ENCODE measurements around the gene OR56A4.

OR56A4 gene

DNA sequence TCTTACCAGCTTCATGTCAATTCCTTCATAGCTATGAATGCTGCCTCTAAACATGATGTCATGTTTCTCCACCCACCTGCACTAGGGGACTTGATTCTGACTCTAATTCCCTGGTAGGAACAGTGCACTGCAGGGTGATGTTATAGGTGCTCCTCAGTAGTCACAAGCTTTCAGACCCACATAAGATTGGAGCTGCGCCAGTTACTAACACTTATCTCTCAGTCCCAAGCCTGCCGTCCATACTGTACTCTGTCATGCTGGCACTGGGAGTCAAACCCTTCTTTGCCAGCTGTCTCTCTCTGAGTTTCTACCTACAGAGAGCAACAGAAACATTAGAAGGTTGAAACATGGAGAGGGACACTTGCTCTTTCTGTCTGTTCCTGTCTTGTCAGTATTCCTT, 18.3 kb upstream of the OR56A4 start:
- no peak for DNase-seq (ENCODE audit: low read depth)

GRCh38 chr11:6022956-6023355, 16.2 kb upstream of the OR56A4 start:
- H3K4me3 ChIP-seq (ENCODE audit: control insufficient read depth, low read depth, low read length) = no peak overlapping the region
- DNase-seq (ENCODE audit: low read depth) = peak; percentile 50
- TF ChIP-seq, protein P1, sequence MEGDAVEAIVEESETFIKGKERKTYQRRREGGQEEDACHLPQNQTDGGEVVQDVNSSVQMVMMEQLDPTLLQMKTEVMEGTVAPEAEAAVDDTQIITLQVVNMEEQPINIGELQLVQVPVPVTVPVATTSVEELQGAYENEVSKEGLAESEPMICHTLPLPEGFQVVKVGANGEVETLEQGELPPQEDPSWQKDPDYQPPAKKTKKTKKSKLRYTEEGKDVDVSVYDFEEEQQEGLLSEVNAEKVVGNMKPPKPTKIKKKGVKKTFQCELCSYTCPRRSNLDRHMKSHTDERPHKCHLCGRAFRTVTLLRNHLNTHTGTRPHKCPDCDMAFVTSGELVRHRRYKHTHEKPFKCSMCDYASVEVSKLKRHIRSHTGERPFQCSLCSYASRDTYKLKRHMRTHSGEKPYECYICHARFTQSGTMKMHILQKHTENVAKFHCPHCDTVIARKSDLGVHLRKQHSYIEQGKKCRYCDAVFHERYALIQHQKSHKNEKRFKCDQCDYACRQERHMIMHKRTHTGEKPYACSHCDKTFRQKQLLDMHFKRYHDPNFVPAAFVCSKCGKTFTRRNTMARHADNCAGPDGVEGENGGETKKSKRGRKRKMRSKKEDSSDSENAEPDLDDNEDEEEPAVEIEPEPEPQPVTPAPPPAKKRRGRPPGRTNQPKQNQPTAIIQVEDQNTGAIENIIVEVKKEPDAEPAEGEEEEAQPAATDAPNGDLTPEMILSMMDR (conservative IDR thresholded peaks at IDR 0.05; ENCODE audit: control insufficient read depth, insufficient read depth, low read depth, low read length) = peak; percentile 49

More for the DNA sequence above, 18.3 kb upstream of the OR56A4 start:
- H3K4me3 ChIP-seq (ENCODE audit: control insufficient read depth, low read depth, low read length) = no peak overlapping the region
- TF ChIP-seq, protein P1 (conservative IDR thresholded peaks at IDR 0.05; ENCODE audit: control insufficient read depth, insufficient read depth, low read depth, low read length) = no peak

GRCh38 chr11:6013042-6013441, 6.3 kb upstream of the OR56A4 start:
- TF ChIP-seq, protein P1 (conservative IDR thresholded peaks at IDR 0.05; ENCODE audit: control insufficient read depth, insufficient read depth, low read depth, low read length) = no peak
- no peak for DNase-seq (ENCODE audit: low read depth)
- no peak overlapping the region for H3K4me3 ChIP-seq (ENCODE audit: control insufficient read depth, low read depth, low read length)

GRCh38 chr11:6012035-6012668, 5.4 kb upstream of the OR56A4 start:
- DNase-seq (ENCODE audit: low read depth) = no peak
- H3K4me3 ChIP-seq (ENCODE audit: control insufficient read depth, low read depth, low read length) = no peak overlapping the region
- TF ChIP-seq, protein P1 (conservative IDR thresholded peaks at IDR 0.05; ENCODE audit: control insufficient read depth, insufficient read depth, low read depth, low read length) = no peak

GRCh38 chr11:6006395-6006794, 351 bp downstream of the OR56A4 start:
- no peak for DNase-seq (ENCODE audit: low read depth)
- TF ChIP-seq, protein P1 (conservative IDR thresholded peaks at IDR 0.05; ENCODE audit: control insufficient read depth, insufficient read depth, low read depth, low read length) = no peak
- H3K4me3 ChIP-seq (ENCODE audit: control insufficient read depth, low read depth, low read length) = no peak overlapping the region

- DNase-seq (ENCODE audit: low read depth) = no peak
- no peak overlapping the region for H3K4me3 ChIP-seq (ENCODE audit: control insufficient read depth, low read depth, low read length)
- TF ChIP-seq, protein P1 (conservative IDR thresholded peaks at IDR 0.05; ENCODE audit: control insufficient read depth, insufficient read depth, low read depth, low read length) = no peak
Observed at GRCh38 chr11:6002202-6002699, 4.5 kb downstream of the OR56A4 start.
